H1 (cell line): ENCODE measurements around the gene CEP97.

ENCODE experiments used
- CHD2 ChIP-seq: IDR thresholded peaks from 2 replicates; pipeline ENCODE4 v1.6.1; 2012; ENCODE audit warnings: low read length, improper control_type of control experiment
- CREB1 ChIP-seq: IDR thresholded peaks from 2 replicates; pipeline ENCODE4 v1.6.1; 2012; ENCODE audit warnings: inconsistent platforms
- CTCF ChIP-seq, 3 experiments: IDR thresholded peaks; 1 replicate in 2 of 3; 2 replicates in 1 of 3; pipeline versions ENCODE4 v1.5.1 to v1.6.1; 2011; ENCODE audit warnings: low read length in 3 of 3, mild to moderate bottlenecking in 3 of 3, inconsistent platforms in 2 of 3, low read depth in 1 of 3, moderate library complexity in 1 of 3; ENCODE audit not compliant: insufficient read depth in 1 of 3; ENCODE audit errors: control extremely low read depth in 1 of 3
- E2F6 ChIP-seq: IDR thresholded peaks from 2 replicates; pipeline ENCODE4 v1.6.1; 2012; ENCODE audit warnings: inconsistent platforms
- EP300 ChIP-seq, 2 experiments: IDR thresholded peaks; 1 replicate in 1 of 2; 2 replicates in 1 of 2; pipeline ENCODE4 v1.6.1; 2011 to 2012; ENCODE audit warnings: low read depth in 2 of 2, low read length in 2 of 2, mild to moderate bottlenecking in 2 of 2, borderline replicate concordance in 1 of 2, inconsistent platforms in 1 of 2, moderate library complexity in 1 of 2
- EZH2 ChIP-seq: fragments of 200-600 bp; sonication (generic); IDR thresholded peaks from 2 replicates; pipeline ENCODE4 v1.7.1; 2012; ENCODE audit warnings: low read depth, mild to moderate bottlenecking, moderate library complexity, low read length, inconsistent platforms; ENCODE audit not compliant: severe bottlenecking
- POLR2A ChIP-seq, 2 experiments: IDR thresholded peaks; 1 replicate in 1 of 2; 2 replicates in 1 of 2; pipeline ENCODE4 v1.6.1; 2011; ENCODE audit warnings: low read depth in 2 of 2, low read length in 2 of 2, mild to moderate bottlenecking in 2 of 2; ENCODE audit errors: control extremely low read depth in 1 of 2
- POLR2AphosphoS5 ChIP-seq: IDR thresholded peaks from 2 replicates; pipeline ENCODE4 v1.6.1; 2011; ENCODE audit warnings: low read depth, low read length
- RXRA ChIP-seq: IDR thresholded peaks from 2 replicates; pipeline ENCODE4 v1.6.1; 2011; ENCODE audit warnings: low read depth, mild to moderate bottlenecking, low read length, moderate library complexity; ENCODE audit not compliant: insufficient read depth
- SP1 ChIP-seq: IDR thresholded peaks from 2 replicates; pipeline ENCODE4 v1.6.1; 2011; ENCODE audit warnings: low read depth, low read length
- SUZ12 ChIP-seq: fragments of 200-600 bp; sonication (generic); IDR thresholded peaks from 2 replicates; pipeline ENCODE4 v1.6.1; 2012; ENCODE audit warnings: mild to moderate bottlenecking, inconsistent platforms, low read length, moderate library complexity, mixed read lengths
- TBP ChIP-seq: IDR thresholded peaks from 2 replicates; pipeline ENCODE4 v1.6.1; 2011; ENCODE audit warnings: low read depth, low read length, improper control_type of control experiment
- TEAD4 ChIP-seq: IDR thresholded peaks from 2 replicates; pipeline ENCODE4 v1.6.1; 2012; ENCODE audit warnings: low read depth, low read length, inconsistent platforms, mixed read lengths
- YY1 ChIP-seq: IDR thresholded peaks from 2 replicates; pipeline ENCODE4 v1.6.1; 2011; ENCODE audit warnings: low read depth, mild to moderate bottlenecking, low read length

GRCh38 chr3:101791778-101792177 lies 67.4 kb downstream of the CEP97 start:
- no peak for TF ChIP-seq POLR2A (IDR thresholded peaks at IDR 0.05; ENCODE audit: control extremely low read depth in 1 of 2, low read depth in 2 of 2, low read length in 2 of 2)
- no peak for TF ChIP-seq E2F6
- no peak for TF ChIP-seq CTCF (IDR thresholded peaks at IDR 0.05; ENCODE audit: control extremely low read depth in 1 of 3, insufficient read depth in 1 of 3, low read depth in 1 of 3, low read length in 3 of 3)
- no peak for TF ChIP-seq TBP
- TF ChIP-seq SP1 = no peak
- TF ChIP-seq CHD2 = no peak
- TF ChIP-seq YY1 = no peak
- TF ChIP-seq POLR2AphosphoS5 = no peak
- no peak for TF ChIP-seq RXRA
- no peak for TF ChIP-seq CREB1
- TF ChIP-seq EP300 (IDR thresholded peaks at IDR 0.05; ENCODE audit: borderline replicate concordance in 1 of 2, low read depth in 2 of 2, low read length in 2 of 2) = no peak
- no peak for TF ChIP-seq SUZ12
- TF ChIP-seq EZH2 = no peak
- no peak for TF ChIP-seq TEAD4
